ENCODE results near the gene RPS21.

Gene RPS21

GRCh38 chr20:62354031-62354808 is 32.7 kb upstream of the RPS21 start:
- DNase-seq = no peak

- DNase-seq = no peak
These were observed 32.0 kb upstream of the RPS21 start for GRCh38 chr20:62354811-62355341.

- DNase-seq = no peak
These were observed 31.4 kb upstream of the RPS21 start for GRCh38 chr20:62355516-62355877.

- no peak for DNase-seq
These were observed 30.9 kb upstream of the RPS21 start for GRCh38 chr20:62355878-62356588.

GRCh38 chr20:62356589-62357186 is 30.2 kb upstream of the RPS21 start:
- DNase-seq = no peak

GRCh38 chr20:62357187-62357667 is 29.7 kb upstream of the RPS21 start:
- DNase-seq = no peak

- DNase-seq = no peak
These were observed 29.2 kb upstream of the RPS21 start for GRCh38 chr20:62357681-62358080.

- DNase-seq = no peak
These were observed 28.5 kb upstream of the RPS21 start for GRCh38 chr20:62358171-62359042.

GRCh38 chr20:62359043-62359490 is 27.8 kb upstream of the RPS21 start:
- no peak for DNase-seq

- no peak for DNase-seq
These were observed 27.3 kb upstream of the RPS21 start for GRCh38 chr20:62359491-62360121.

- DNase-seq = no peak
These were observed 25.8 kb upstream of the RPS21 start for GRCh38 chr20:62360854-62361798.

GRCh38 chr20:62361799-62362589 is 24.9 kb upstream of the RPS21 start:
- no peak for DNase-seq

GRCh38 chr20:62362590-62362940 is 24.3 kb upstream of the RPS21 start:
- no peak for DNase-seq

- DNase-seq = no peak
These were observed 23.6 kb upstream of the RPS21 start for GRCh38 chr20:62362991-62363919.

- DNase-seq = no peak
These were observed 22.7 kb upstream of the RPS21 start for GRCh38 chr20:62363920-62364851.

- DNase-seq = no peak
These were observed 21.8 kb upstream of the RPS21 start for GRCh38 chr20:62364911-62365736.

Measured in stimulated activated CD4-positive, alpha-beta T cell treated with anti-CD3 and anti-CD28 coated beads, Interleukin-4, amount 100 ng/mL, for 1 hour (primary cell).